Naive thymus-derived CD8-positive, alpha-beta T cell (primary cell): ENCODE results near the gene ZNF219. TPM values are rescaled to one million over a fixed set of nuclear protein-coding genes. Genes with fewer than 3 reads are reported as not detected.
A peak's percentile ranks its signal among the peaks of the same experiment; 100 is the strongest.

Experiments used
- ATAC-seq, 2 donors: fragments of 150-1000 bp; cut with Tn5 transposase in 1 of 2; sonication (Bioruptor Pico), chemical (Tn5 transposase) in 1 of 2; 1 replicate in 1 of 2; 2 replicates in 1 of 2; pipeline ENCODE4 v1.10.0; 2021; ENCODE audit warnings: mild to moderate bottlenecking in 2 of 2, moderate library complexity in 2 of 2
- POLR2A ChIA-PET: fragments of 350-600 bp; sonication (Branson Sonifier 250); formaldehyde crosslinking; loops from one replicate; lab custom pipeline; 2021; ENCODE audit warnings: antibody characterized with exemption; lab: Charles Lee
- DNase-seq, 10 donors: peaks; one replicate each; pipeline versions ENCODE4 v3.0.0 to v3.0.0-alpha.2; 2020 to 2022
- H3K27ac Mint-ChIP-seq, 10 donors: one replicate each; pipeline ENCODE4 v1.8.0; 2020 to 2022; ENCODE audit warnings: mild to moderate bottlenecking in 10 of 10, mixed read lengths in 10 of 10, moderate library complexity in 4 of 10, inconsistent platforms in 1 of 10
- H3K27me3 Mint-ChIP-seq, 5 donors: one replicate each; pipeline ENCODE4 v1.8.0; 2021 to 2022; ENCODE audit warnings: mixed read lengths in 5 of 5
- H3K36me3 Mint-ChIP-seq, 3 donors: one replicate each; pipeline ENCODE4 v1.8.0; 2020 to 2022; ENCODE audit warnings: mixed read lengths in 3 of 3, mild to moderate bottlenecking in 2 of 3, inconsistent platforms in 1 of 3
- H3K4me1 Mint-ChIP-seq, 4 donors: one replicate each; pipeline ENCODE4 v1.8.0; 2021 to 2022; ENCODE audit warnings: mixed read lengths in 4 of 4
- H3K4me3 Mint-ChIP-seq, 10 donors: one replicate each; pipeline ENCODE4 v1.8.0; 2020 to 2022; ENCODE audit warnings: mild to moderate bottlenecking in 10 of 10, mixed read lengths in 10 of 10, moderate library complexity in 6 of 10, inconsistent platforms in 1 of 10
- H3K9me3 Mint-ChIP-seq, 9 donors: one replicate each; pipeline ENCODE4 v1.8.0; 2020 to 2022; ENCODE audit warnings: mixed read lengths in 9 of 9, mild to moderate bottlenecking in 3 of 9, inconsistent platforms in 1 of 9, moderate library complexity in 1 of 9
- polyA plus RNA-seq, 3 donors: library from polyadenylated mRNA; unstranded; fragments of 300-500 nt; fragmentation: Illumina TruSeq; gene quantifications; one replicate each; pipeline ENCODE4 v1.2.3, GENCODE V29; 2021
- total RNA-seq, 8 experiments: library from RNA in 2 of 8; stranded (reverse) in 2 of 8; gene quantifications; one replicate each; pipeline ENCODE4 v1.2.3 and lab custom pipeline; 2021 to 2026

ZNF219 gene
- total RNA-seq (1 to 10 TPM; 6.9 to 7.7 TPM), polyA plus RNA-seq (1 to 10 TPM; 1.7 to 3.6 (median 1.8) TPM), total RNA-seq (lab: John Stamatoyannopoulos, UW) (4.9 to 20.7 (median 10.8) reads per million in 6 experiments)

GRCh38 chr14:21098076-21098891, at the start of gene ZNF219:
Gene ZNF219, minus strand, starts transcription at chr14:21098655. Its CDS starts 5,064 bp downstream, at chr14:21093591.
- Mint-ChIP-seq H3K9me3 (no peaks in the 10 kb centered on the region), H3K4me1 (peaks cover 13 to 29% (median 25%) of the 10 kb centered on the region in 4 donors), H3K27ac (peak within 1 kb of the TSS; percentile 85 to 97 (median 92)), H3K4me3 (peak within 1 kb of the TSS; percentile 78 to 92 (median 86)), H3K36me3 (no peaks in the 10 kb centered on the region), H3K27me3 (peaks cover 0 to 2% (median 0%) of the 10 kb centered on the region in 5 donors)
- POLR2A ChIA-PET: interaction anchor here (0.6 to 1.0 kb wide), 4 partner anchors 11 to 122 kb away, joined by 3 to 5 read pairs (median 4); no protein-coding TSS in a partner anchor
- peak in 7 of 10 donors; percentile 26 to 45 (median 36) for DNase-seq
- ATAC-seq: peak; percentile 51 to 65

GRCh38 chr14:21145437-21145836, 47.0 kb upstream of the ZNF219 start:
- Mint-ChIP-seq H3K9me3 (peaks cover 10 to 34% (median 18%) of the 10 kb centered on the region in 9 donors), H3K36me3 (peaks cover 0 to 21% (median 13%) of the 10 kb centered on the region in 3 donors), H3K4me1 (no peaks in the 10 kb centered on the region), H3K4me3 (no peak overlapping the region), H3K27me3 (peaks cover 4 to 13% (median 9%) of the 10 kb centered on the region in 5 donors), H3K27ac (no peak overlapping the region)
- POLR2A ChIA-PET: no interaction called here
- ATAC-seq: no peak
- no peak for DNase-seq

- peaks cover 10 to 34% (median 18%) of the 10 kb centered on the region in 9 donors for H3K9me3 Mint-ChIP-seq
- ATAC-seq (no peak), DNase-seq (no peak)
- no peak overlapping the region for H3K4me3 Mint-ChIP-seq
- peaks cover 0 to 21% (median 13%) of the 10 kb centered on the region in 3 donors for H3K36me3 Mint-ChIP-seq
- POLR2A ChIA-PET: no interaction called here
- no peaks in the 10 kb centered on the region for H3K4me1 Mint-ChIP-seq
- no peak overlapping the region for H3K27ac Mint-ChIP-seq
- peaks cover 4 to 13% (median 9%) of the 10 kb centered on the region in 5 donors for H3K27me3 Mint-ChIP-seq
These were observed 43.9 kb upstream of the ZNF219 start for GRCh38 chr14:21142357-21142756.

GRCh38 chr14:21136024-21136423, 37.6 kb upstream of the ZNF219 start:
- Mint-ChIP-seq H3K36me3 (no peaks in the 10 kb centered on the region), H3K4me1 (no peaks in the 10 kb centered on the region), H3K27me3 (peaks cover 0 to 2% (median 0%) of the 10 kb centered on the region in 5 donors), H3K27ac (no peak overlapping the region), H3K4me3 (no peak overlapping the region), H3K9me3 (no peaks in the 10 kb centered on the region)
- DNase-seq (peak in 3 of 10 donors; percentile 13 to 26 (median 21)), ATAC-seq (no peak)
- POLR2A ChIA-PET: no interaction called here

- no peak for ATAC-seq
- no peaks in the 10 kb centered on the region for H3K4me1 Mint-ChIP-seq
- no peak for DNase-seq
- no peak overlapping the region for H3K27ac Mint-ChIP-seq
- H3K4me3 Mint-ChIP-seq: no peak overlapping the region
- no peaks in the 10 kb centered on the region for H3K36me3 Mint-ChIP-seq
- POLR2A ChIA-PET: no interaction called here
- H3K9me3 Mint-ChIP-seq: no peaks in the 10 kb centered on the region
- peaks cover 0 to 2% (median 0%) of the 10 kb centered on the region in 5 donors for H3K27me3 Mint-ChIP-seq
These were observed 35.4 kb upstream of the ZNF219 start for GRCh38 chr14:21133901-21134300.

GRCh38 chr14:21123429-21123828, 25.0 kb upstream of the ZNF219 start:
- Mint-ChIP-seq H3K9me3 (peaks cover 0 to 20% (median 5%) of the 10 kb centered on the region in 9 donors), H3K4me1 (no peaks in the 10 kb centered on the region), H3K27me3 (peaks cover 9 to 37% (median 18%) of the 10 kb centered on the region in 5 donors), H3K4me3 (no peak overlapping the region), H3K36me3 (peaks cover 0 to 8% (median 7%) of the 10 kb centered on the region in 3 donors), H3K27ac (no peak overlapping the region)
- POLR2A ChIA-PET: interaction anchor here (1.7 kb wide), 1 partner anchor 20 kb away, joined by 4 read pairs; no protein-coding TSS in a partner anchor
- DNase-seq: no peak
- ATAC-seq: no peak

GRCh38 chr14:21121122-21121521, 22.7 kb upstream of the ZNF219 start:
- Mint-ChIP-seq H3K9me3 (peaks cover 0 to 20% (median 5%) of the 10 kb centered on the region in 9 donors), H3K4me3 (no peak overlapping the region), H3K27ac (no peak overlapping the region), H3K36me3 (peaks cover 0 to 8% (median 7%) of the 10 kb centered on the region in 3 donors), H3K27me3 (peaks cover 8 to 22% (median 16%) of the 10 kb centered on the region in 5 donors), H3K4me1 (no peaks in the 10 kb centered on the region)
- POLR2A ChIA-PET: no interaction called here
- DNase-seq (no peak), ATAC-seq (no peak)

GRCh38 chr14:21120686-21121085, 22.2 kb upstream of the ZNF219 start:
- Mint-ChIP-seq H3K27ac (no peak overlapping the region), H3K36me3 (peaks cover 0 to 8% (median 7%) of the 10 kb centered on the region in 3 donors), H3K4me3 (no peak overlapping the region), H3K9me3 (peaks cover 0 to 20% (median 5%) of the 10 kb centered on the region in 9 donors), H3K27me3 (peaks cover 6 to 21% (median 14%) of the 10 kb centered on the region in 5 donors), H3K4me1 (no peaks in the 10 kb centered on the region)
- ATAC-seq (no peak), DNase-seq (no peak)
- POLR2A ChIA-PET: no interaction called here

- no peak for ATAC-seq
- peaks cover 5 to 21% (median 11%) of the 10 kb centered on the region in 5 donors for H3K27me3 Mint-ChIP-seq
- no peak overlapping the region for H3K4me3 Mint-ChIP-seq
- peaks cover 0 to 4% (median 0%) of the 10 kb centered on the region in 9 donors for H3K9me3 Mint-ChIP-seq
- no peak overlapping the region for H3K27ac Mint-ChIP-seq
- DNase-seq: no peak
- POLR2A ChIA-PET: no interaction called here
- H3K4me1 Mint-ChIP-seq: no peaks in the 10 kb centered on the region
- H3K36me3 Mint-ChIP-seq: no peaks in the 10 kb centered on the region
These were observed 20.5 kb upstream of the ZNF219 start for GRCh38 chr14:21118933-21119332.

- no peak for DNase-seq
- no peaks in the 10 kb centered on the region for H3K9me3 Mint-ChIP-seq
- POLR2A ChIA-PET: no interaction called here
- peaks cover 0 to 6% (median 0%) of the 10 kb centered on the region in 5 donors for H3K27me3 Mint-ChIP-seq
- peak overlapping the region in 1 of 10 donors; percentile 7 for H3K27ac Mint-ChIP-seq
- H3K4me3 Mint-ChIP-seq: no peak overlapping the region
- no peaks in the 10 kb centered on the region for H3K36me3 Mint-ChIP-seq
- H3K4me1 Mint-ChIP-seq: no peaks in the 10 kb centered on the region
- ATAC-seq: no peak
These were observed 14.9 kb upstream of the ZNF219 start for GRCh38 chr14:21113369-21113768.

- POLR2A ChIA-PET: no interaction called here
- Mint-ChIP-seq H3K4me1 (no peaks in the 10 kb centered on the region), H3K27me3 (peaks cover 0 to 2% (median 0%) of the 10 kb centered on the region in 5 donors)
These were observed 13.8 kb upstream of the ZNF219 start for GRCh38 chr14:21112255-21112654.

GRCh38 chr14:21109377-21110138, 11.1 kb upstream of the ZNF219 start:
- POLR2A ChIA-PET: interaction anchor here (1.1 kb wide), 1 partner anchor 95 kb away, joined by 3 read pairs; no protein-coding TSS in a partner anchor
- Mint-ChIP-seq H3K9me3 (no peaks in the 10 kb centered on the region), H3K36me3 (no peaks in the 10 kb centered on the region), H3K4me1 (peaks cover 6 to 11% (median 9%) of the 10 kb centered on the region in 4 donors), H3K4me3 (no peak overlapping the region), H3K27me3 (no peaks in the 10 kb centered on the region), H3K27ac (peak overlapping the region in 1 of 10 donors; percentile 15)
- DNase-seq (no peak), ATAC-seq (no peak)

More at GRCh38 chr14:21112255-21112654, 13.8 kb upstream of the ZNF219 start:
- DNase-seq (no peak), ATAC-seq (no peak)
- H3K36me3 Mint-ChIP-seq: no peaks in the 10 kb centered on the region
- no peaks in the 10 kb centered on the region for H3K9me3 Mint-ChIP-seq
- H3K27ac Mint-ChIP-seq: no peak overlapping the region
- no peak overlapping the region for H3K4me3 Mint-ChIP-seq
